ENCODE results near the gene CRMP1.

- no peak for TF ChIP-seq POLR2A (IDR thresholded peaks at IDR 0.05)
- TF ChIP-seq CTCF (IDR thresholded peaks at IDR 0.05) = no peak
These were observed 119.7 kb downstream of the CRMP1 start for GRCh38 chr4:5773271-5773555.

All from adrenal gland (tissue), 5 donors.